CD4-positive, alpha-beta T cell treated with Interleukin-6 for 4 hours (primary cell): ENCODE measurements around the gene HPS3.
"Not testable (repeated sequence)": the region's sequence is repeated elsewhere in the genome, so short reads cannot be mapped to it uniquely, and the experiment has no call there.

Source experiments
- DNase-seq: peaks from one replicate; pipeline ENCODE4 v3.0.0-alpha.2; 2020; ENCODE audit warnings: mixed read lengths

Gene HPS3

DNA sequence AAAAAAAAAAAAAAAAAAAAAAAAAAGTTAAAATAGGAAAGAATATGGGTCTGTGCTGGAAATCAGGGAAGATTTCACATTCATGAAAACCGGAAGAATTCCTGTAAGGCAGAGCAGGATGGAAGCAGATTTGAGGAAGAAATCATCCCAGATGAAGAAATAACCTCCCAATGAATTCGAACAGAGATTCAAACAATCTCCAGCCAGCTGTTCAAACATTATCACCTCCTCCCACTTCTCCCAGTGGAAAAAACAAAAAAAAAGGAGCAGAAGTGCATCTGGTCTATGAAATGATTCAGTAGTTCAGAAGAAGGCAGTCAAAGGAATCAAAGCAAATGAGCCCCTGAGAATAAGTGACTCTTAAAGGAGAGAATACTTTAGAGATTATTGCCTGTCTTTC is 59.1 kb downstream of the HPS3 start:
- DNase-seq = no peak

DNA sequence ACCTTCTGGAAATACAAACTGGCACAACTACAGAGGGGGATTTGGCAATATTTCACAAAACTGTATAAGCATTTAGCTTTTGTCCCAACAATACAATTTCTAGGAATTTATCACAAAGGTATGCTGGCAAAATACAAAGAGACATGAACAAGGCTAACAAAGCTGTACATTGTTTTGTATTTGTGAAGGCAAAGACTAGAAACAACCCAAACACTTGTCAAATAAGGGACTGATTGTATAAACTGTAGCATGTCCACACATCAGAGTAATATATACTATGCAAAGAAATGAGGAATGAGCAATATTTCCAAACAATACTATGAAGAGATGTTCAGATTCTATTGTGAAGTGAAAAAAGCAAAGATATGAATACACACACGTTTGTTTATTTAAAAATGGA is 65.8 kb downstream of the HPS3 start:
- no peak for DNase-seq

DNA sequence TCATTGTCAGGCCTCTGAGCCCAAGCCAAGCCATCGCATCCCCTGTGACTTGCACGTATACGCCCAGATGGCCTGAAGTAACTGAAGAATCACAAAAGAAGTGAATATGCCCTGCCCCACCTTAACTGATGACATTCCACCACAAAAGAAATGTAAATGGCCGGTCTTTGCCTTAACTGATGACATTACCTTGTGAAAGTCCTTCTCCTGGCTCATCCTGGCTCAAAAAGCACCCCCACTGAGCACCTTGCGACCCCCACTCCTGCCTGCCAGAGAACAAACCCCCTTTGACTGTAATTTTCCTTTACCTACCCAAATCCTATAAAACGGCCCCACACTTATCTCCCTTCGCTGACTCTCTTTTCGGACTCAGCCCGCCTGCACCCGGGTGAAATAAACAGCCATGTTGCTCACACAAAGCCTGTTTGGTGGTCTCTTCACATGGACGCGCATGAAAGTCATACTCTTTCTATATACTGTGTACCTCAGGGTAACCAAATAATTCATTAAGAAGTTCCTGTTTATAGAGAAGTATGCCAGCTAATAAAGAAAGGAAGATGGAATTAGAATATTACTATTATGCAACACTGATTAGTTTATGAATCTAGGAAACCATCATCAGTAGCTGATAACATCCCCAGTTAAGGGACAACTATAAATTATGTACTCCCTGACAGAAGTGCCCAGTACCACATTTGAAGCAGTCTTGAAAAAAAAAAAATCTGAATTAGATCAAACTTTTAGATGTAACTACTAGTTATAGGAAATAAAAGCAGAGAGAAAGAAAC is 67.6 kb downstream of the HPS3 start:
- DNase-seq = not testable (repeated sequence)

DNA sequence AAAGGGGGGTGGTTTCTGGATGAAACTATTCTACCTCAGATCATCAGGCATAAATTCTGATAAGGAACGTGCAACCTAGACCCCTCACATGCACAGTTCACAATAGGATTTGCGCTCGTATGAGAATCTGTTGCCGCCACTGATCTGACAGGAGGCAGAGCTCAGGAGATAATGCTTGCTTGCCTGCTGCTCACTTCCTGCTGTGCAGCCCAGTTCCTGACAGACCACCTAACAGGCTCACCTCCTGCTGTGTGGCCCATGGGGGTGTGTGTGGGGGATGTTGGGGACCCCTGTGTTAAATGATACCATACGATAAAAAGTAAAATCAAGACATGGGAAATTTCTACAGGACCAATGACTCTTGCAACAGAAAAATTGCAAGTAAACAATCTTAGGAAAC is 68.2 kb downstream of the HPS3 start:
- no peak for DNase-seq

DNA sequence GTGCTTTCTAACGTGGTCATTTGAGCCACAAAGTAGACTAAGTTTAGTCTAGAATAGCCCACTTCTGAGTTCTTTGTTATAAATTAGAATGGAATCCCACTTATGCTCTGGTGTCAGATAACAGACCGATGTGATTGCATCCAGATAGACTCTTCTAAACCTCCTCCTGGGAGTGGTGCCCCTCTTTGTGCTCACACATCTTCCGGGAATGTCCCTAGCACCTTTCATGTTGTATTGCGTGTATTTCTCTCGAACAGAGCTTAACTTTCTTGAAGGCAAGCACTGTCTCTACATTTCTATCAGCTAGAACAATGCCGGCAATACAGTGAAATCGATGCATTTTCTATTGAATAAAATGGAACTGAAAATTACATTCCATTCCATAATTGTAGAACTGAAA is 69.2 kb downstream of the HPS3 start:
- DNase-seq = no peak

DNA sequence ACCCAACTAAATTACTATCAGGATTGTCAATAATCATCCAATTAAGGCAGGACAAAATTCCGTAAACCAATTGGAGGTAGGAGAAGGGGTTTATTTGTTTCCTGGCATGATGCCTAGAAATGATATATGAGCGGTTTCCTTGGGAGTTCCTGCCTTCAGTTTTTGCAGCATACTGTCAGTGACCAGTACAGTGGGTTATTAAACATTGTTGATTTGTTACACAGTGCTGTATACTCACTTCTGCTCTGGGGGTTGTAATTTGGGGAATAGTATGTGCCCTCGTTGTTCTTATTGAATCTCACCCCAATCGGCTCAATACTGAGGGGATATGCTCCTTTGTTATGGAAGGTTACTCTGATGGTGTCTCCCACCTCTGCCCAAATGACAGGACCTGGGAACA is 70.0 kb downstream of the HPS3 start:
- no peak for DNase-seq

DNA sequence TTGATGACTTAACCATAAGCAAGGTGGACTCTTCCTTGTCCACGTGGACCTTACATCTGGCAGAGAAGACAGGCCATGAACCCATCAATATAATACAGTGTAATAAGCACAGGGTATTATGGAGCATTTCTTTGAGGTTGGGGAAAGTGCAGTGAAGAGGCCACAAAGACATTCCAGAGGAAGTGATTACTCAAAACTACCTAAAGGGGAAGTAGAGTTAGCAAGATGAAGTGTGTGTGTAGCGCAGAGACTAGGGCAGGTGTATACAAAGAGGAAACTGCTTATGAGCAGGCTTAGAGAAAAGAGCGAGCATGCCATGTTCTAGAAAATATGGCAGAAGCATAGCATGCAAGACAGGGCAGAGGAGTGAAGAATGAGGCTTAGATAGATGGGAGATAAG is 74.3 kb downstream of the HPS3 start:
- DNase-seq = no peak

DNA sequence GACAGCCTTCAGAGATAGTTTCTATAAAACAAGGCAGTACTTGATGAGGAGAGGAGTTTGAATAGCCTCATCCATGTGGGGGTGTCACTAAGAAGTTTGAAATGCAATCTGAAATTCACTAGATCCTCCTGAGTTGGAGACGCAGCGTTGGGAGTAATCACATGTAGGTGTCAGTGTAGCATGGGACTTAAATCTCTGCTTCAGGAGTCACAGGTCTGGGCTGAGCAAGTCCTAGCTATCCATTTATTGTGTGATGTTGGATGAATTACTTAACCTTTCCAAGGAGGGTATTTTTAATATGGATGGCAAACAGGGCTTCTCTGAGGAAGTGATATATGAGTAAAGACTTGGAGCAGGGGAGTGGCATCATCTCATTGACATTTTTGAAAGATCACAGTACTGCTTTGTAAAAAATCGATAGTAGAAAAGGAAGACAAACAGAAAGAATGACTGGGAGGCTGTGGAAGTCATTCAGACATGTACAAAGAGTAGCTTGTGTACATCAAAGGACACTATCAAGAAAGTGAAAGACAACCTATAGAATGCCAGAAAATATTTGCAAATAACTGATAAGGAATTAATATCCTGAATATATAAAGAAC is 75.1 kb downstream of the HPS3 start:
- no peak for DNase-seq

DNA sequence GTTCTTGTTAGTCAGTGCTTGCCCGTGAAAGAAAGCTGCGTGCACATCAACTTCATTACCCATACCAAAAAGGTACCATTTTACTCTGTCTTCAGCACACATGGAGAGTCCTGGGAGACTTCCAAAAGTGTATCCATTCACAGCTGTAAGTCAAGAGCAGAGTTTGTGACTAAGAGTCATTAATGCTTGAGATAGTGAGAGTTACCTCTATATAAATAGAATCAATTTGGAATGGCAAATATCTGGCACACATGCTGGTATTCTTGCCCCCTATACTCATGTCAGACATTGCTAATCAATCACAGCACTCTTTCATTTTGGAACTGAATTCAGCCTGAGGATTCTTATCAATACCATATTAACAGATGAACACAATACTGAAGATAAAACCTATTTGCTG is 78.0 kb downstream of the HPS3 start:
- no peak for DNase-seq

DNA sequence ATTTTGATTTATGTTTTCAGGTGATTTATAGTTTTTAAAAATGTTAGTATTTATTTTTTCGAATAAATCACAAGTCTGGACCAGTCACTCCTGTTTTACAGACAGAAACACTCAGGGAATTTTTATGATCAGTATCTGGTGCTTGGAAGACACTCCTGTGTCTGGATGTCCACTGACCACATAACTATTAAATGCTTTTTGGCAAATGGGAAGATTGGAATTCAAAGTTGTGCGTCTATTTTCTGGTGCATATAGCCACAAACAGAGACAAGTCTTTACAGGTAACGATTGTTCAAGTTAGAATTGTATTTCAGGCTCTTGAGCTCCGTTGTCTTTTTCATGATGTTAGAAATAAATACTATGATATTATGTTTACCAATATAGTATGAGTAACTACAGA is 80.0 kb downstream of the HPS3 start:
- no peak for DNase-seq

DNA sequence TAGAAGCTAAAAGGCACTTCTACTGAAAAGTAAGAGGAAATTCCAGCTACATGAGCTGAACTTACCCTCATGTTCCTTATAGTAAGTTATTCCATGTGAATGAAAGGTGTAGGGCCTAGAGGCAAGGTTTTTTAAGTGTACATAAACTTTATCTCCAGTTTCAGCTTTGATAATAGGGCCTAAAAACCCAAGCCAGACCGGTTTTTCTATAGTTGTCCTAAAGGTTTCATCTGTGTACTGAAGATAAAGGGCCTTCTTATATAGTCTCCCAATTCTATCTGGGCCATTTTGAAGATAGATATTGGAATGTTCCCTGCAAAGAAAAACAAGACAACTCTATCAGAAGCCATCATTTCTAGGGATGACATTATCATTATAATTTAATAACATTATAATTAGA is 82.9 kb downstream of the HPS3 start:
- DNase-seq = no peak

DNA sequence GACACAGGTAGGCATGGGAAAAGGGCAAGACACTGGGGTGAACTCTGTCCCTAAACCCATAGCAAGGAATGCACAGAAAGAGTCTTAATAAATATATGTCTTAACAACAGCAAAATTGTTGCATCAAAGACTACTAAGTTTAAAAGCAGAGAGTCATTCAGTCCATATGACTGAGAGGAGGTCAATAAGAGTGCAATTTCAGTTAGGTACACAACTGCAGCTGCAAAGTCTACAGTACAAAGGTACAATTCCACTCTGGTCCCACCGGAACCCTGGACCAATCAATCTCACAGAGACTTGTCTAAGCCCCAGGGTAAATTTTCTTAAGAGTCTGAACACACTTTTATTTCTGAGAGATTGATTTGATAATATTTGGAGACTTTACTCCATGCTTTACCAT is 85.3 kb downstream of the HPS3 start:
- no peak for DNase-seq

DNA sequence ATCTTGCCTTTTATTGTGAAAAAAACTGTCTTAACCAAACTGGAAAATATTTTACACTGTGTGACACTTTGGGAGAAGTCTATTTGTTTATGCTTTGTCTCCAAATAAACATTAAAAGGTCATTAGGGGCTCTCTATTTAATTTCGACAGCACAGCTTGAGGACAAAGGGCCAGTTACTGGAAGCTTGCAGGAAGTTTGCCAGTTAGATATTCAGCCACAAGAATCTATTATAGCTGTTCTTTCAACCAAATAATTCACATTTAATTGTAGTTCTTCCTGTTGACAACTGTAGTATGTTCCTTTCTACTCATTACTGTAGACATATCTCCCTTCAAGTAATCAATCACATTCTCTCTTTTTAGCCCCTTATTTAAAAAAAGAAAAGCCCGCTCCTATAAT is 86.1 kb downstream of the HPS3 start:
- DNase-seq = no peak

DNA sequence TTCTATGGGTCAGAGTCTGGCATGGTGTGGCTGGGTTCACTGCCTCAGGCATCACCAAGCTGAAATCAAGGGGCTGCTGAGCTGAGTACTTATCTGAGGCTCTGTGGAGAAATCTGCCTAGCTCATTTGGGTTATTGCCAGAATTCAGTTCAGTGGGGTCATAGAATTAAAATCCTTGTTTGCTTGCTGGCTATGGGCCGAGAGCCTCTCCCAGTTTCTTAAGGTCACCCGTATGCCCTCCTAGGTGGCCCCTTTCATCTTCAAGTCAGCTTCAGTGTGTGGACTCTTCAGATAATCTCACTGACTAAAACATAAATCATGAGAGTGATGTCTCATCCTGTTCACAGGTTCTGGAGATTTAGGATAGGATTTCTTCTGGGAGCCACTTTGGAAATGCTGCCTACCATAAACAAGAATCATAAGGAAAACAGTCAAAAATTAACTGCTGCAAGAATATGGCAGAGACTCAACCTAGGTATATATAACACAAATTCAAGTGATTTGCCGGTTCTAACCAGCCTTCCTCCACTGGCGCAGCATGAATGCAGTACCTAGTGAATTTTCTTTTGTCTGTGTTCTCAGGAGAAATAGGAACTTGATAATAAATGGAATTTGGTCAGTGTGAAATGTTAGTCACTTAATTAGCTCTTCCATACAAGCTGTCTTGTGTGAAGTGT is 86.9 kb downstream of the HPS3 start:
- no peak for DNase-seq

DNA sequence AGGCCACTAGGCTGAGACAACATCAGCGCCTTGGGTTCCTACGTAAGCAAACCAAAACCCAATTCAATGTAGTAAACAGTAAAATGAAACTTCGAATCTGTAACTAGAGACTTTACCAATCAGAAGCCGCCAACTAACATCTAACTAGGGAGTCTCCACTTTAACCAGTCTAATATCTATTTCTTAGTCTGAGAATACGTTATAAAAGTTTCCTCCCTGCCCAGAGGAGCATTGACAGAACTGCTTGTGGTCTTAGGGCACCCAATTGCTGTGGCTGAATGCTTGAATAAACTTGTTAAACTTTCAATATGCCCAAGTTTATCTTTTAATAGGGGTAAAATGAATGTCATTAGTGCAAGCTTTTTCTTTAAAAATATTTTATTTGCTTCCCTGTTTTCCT is 87.9 kb downstream of the HPS3 start:
- DNase-seq = no peak

DNA sequence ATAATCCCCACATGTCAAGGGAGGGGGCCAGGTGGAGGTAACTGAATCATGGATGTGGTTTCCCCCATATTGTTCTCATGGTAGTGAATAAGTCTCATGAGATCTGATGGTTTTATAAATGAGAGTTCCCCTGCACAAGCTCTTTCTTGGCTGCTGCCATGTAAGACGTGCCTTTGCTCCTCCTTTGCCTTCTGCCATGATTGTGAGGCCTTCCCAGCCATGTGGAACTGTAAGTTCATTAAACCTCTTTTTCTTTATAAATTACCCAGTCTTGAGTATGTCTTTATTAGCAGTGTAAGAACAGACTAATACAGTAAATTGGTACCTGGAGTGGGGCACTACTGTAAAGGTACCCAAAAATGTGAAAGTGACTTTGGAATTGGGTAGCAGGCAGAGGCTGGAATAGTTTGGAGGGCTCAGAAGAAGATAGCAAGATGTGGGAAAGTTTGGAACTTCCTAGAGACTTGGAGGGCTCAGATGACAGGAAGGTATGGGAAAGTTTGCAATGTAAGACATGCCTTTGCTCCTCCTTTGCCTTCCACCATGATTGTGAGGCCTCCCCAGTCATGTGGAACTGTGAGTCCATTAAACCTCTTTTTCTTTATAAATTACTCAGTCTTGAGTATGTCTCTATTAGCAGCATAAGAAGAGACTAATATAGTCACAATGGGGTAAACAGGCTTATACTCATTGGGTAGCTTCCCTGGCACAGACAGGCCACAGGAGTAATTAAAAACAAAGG is 90.1 kb downstream of the HPS3 start:
- not testable (repeated sequence) for DNase-seq

DNA sequence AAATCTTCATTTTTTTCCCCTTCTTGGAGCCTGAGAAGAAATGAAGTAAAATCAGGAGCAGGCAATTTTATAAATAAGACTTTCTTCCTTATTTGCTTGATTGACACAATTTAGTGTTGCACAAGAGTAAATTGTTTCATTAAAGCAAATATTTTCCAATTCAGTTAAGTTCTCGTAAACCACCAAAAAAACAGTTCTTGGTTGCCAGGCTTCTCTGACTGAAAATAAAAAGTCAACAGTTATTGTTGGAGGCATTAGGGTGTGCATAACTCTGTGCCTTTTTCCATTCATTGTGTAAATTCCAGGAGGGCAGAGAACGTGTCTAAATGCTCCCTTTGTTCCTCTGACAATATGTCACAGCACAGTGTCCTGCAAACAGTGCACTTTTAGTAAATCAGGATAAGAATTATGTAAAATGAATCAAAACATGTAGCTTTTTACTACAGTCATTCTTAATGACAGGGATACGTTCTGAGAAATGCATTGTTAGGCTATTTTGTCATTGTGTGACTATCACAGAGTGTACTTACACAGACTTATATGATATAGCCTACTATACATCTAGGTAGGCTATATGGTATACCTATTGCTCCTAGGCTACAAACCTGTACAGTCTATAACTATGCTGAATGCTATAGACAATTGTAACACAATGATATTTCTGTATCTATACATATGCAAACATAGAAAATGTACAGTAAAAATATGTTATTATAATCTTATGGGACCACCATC is 92.5 kb downstream of the HPS3 start, which contains the start of gene CP:
Gene CP (minus strand): TSS at position 47 of the 735 bp plus-strand sequence. CDS start 37 bp downstream, at position 10.
- DNase-seq = no peak
